ENCODE measurements around the gene PSRC1.

The PSRC1 gene

GRCh38 chr1:109256971-109257681 is 25.8 kb downstream of the PSRC1 start:
- H3K4me3 ChIP-seq (ENCODE audit: low read depth, low read length) = no peak overlapping the region
- TF ChIP-seq POLR2A (IDR thresholded peaks at IDR 0.05; ENCODE audit: extremely low read depth, insufficient read length) (no peak), MAX (IDR thresholded peaks at IDR 0.05; ENCODE audit: low read depth, low read length) (no peak), MYC (IDR thresholded peaks at IDR 0.05; ENCODE audit: low read depth, low read length) (no peak), CTCF (IDR thresholded peaks at IDR 0.05; ENCODE audit: low read depth, low read length) (no peak)
- DNase-seq (ENCODE audit: low read depth) = no peak

DNA sequence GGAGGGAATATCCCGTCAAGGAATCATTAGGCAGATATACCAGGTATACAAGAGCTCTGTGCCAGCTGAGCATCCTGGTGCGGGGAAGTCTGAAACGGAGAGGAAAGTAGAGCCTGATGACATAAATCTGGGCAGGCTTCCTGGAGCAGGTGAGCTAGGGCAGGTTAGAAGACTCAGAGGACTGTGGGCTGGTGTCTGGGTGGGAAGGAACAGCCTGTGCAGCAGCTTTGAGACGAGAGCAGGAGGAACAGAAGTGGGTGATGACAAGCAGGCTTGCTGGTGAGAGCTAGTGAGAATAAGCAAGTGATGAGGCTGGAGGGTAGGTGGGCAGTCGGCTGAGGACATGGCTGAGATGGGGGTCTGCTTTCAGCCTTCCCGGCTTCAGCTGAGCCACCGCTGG is 26.9 kb downstream of the PSRC1 start:
- TF ChIP-seq POLR2A (IDR thresholded peaks at IDR 0.05; ENCODE audit: extremely low read depth, insufficient read length) (no peak), CTCF (IDR thresholded peaks at IDR 0.05; ENCODE audit: low read depth, low read length) (no peak), MYC (IDR thresholded peaks at IDR 0.05; ENCODE audit: low read depth, low read length) (no peak), MAX (IDR thresholded peaks at IDR 0.05; ENCODE audit: low read depth, low read length) (no peak)
- DNase-seq (ENCODE audit: low read depth) = no peak
- H3K4me3 ChIP-seq (ENCODE audit: low read depth, low read length) = no peak overlapping the region

GRCh38 chr1:109255678-109256077 is 27.3 kb downstream of the PSRC1 start:
- no peak for TF ChIP-seq MYC (IDR thresholded peaks at IDR 0.05; ENCODE audit: low read depth, low read length)
- TF ChIP-seq CTCF (IDR thresholded peaks at IDR 0.05; ENCODE audit: low read depth, low read length) = no peak
- TF ChIP-seq POLR2A (IDR thresholded peaks at IDR 0.05; ENCODE audit: extremely low read depth, insufficient read length) = no peak
- TF ChIP-seq MAX (IDR thresholded peaks at IDR 0.05; ENCODE audit: low read depth, low read length) = no peak
- DNase-seq (ENCODE audit: low read depth) = no peak
- no peak overlapping the region for H3K4me3 ChIP-seq (ENCODE audit: low read depth, low read length)

GRCh38 chr1:109255097-109255651 is 27.8 kb downstream of the PSRC1 start:
- no peak overlapping the region for H3K4me3 ChIP-seq (ENCODE audit: low read depth, low read length)
- DNase-seq (ENCODE audit: low read depth) = no peak

GRCh38 chr1:109254621-109255096 is 28.3 kb downstream of the PSRC1 start:
- H3K4me3 ChIP-seq (ENCODE audit: low read depth, low read length) = no peak overlapping the region
- TF ChIP-seq MAX (IDR thresholded peaks at IDR 0.05; ENCODE audit: low read depth, low read length) (no peak), CTCF (IDR thresholded peaks at IDR 0.05; ENCODE audit: low read depth, low read length) (no peak), MYC (IDR thresholded peaks at IDR 0.05; ENCODE audit: low read depth, low read length) (no peak), POLR2A (IDR thresholded peaks at IDR 0.05; ENCODE audit: extremely low read depth, insufficient read length) (no peak)
- DNase-seq (ENCODE audit: low read depth) = no peak

More at GRCh38 chr1:109255097-109255651, 27.8 kb downstream of the PSRC1 start:
- TF ChIP-seq POLR2A (IDR thresholded peaks at IDR 0.05; ENCODE audit: extremely low read depth, insufficient read length) (no peak), CTCF (IDR thresholded peaks at IDR 0.05; ENCODE audit: low read depth, low read length) (no peak), MYC (IDR thresholded peaks at IDR 0.05; ENCODE audit: low read depth, low read length) (no peak), MAX (IDR thresholded peaks at IDR 0.05; ENCODE audit: low read depth, low read length) (no peak)

All from NB4 (cell line).